RWPE1 (cell line): ENCODE results near the gene RASGRF2.

Source experiments
- CTCF ChIA-PET: fragments of 350-600 bp; sonication (Branson Sonifier 250); formaldehyde crosslinking; extraction: SDS; loops from one replicate; lab custom pipeline; 2021; lab: Yijun Ruan, JAX
- POLR2A ChIA-PET: fragments of 400-600 bp; formaldehyde crosslinking; extraction: SDS; loops from one replicate; lab custom pipeline; 2020; ENCODE audit warnings: antibody characterized with exemption; ENCODE audit not compliant: low non-redundant PET; lab: Yijun Ruan, JAX
- DNase-seq: peaks from one replicate; pipeline ENCODE4 v3.0.0; 2012; ENCODE audit warnings: low spot score
- H3K27ac ChIP-seq: fragments of 450-650 bp; 2 replicates; pipeline ENCODE4 v1.5.1; 2017
- TF ChIP-seq, protein P1 (sequence below): fragments of 450-650 bp; conservative IDR thresholded peaks from 2 replicates; pipeline ENCODE4 v1.5.1; 2017; ENCODE audit warnings: low read depth, mild to moderate bottlenecking

Gene RASGRF2

DNA sequence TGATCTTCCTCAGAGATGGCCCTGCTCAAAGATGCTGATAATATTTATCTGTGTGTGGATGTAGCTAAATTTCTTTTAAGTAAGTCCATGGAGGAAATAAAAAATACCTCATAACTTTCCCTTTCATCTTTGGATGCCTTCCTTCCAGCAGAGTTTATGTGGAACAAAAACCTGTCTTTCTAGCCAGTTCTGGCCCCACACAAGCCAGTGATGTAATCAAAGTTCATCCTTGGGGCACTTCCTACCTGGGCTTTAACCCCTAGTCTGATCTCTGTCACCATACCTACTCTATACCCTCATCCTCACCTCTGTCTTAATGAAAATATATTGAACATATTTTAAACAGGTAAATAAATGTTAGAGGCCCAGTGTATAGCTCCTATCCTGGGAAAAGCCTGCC lies 39.8 kb upstream of the RASGRF2 start:
- H3K27ac ChIP-seq = no peak overlapping the region
- TF ChIP-seq, protein P1, sequence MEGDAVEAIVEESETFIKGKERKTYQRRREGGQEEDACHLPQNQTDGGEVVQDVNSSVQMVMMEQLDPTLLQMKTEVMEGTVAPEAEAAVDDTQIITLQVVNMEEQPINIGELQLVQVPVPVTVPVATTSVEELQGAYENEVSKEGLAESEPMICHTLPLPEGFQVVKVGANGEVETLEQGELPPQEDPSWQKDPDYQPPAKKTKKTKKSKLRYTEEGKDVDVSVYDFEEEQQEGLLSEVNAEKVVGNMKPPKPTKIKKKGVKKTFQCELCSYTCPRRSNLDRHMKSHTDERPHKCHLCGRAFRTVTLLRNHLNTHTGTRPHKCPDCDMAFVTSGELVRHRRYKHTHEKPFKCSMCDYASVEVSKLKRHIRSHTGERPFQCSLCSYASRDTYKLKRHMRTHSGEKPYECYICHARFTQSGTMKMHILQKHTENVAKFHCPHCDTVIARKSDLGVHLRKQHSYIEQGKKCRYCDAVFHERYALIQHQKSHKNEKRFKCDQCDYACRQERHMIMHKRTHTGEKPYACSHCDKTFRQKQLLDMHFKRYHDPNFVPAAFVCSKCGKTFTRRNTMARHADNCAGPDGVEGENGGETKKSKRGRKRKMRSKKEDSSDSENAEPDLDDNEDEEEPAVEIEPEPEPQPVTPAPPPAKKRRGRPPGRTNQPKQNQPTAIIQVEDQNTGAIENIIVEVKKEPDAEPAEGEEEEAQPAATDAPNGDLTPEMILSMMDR = no peak
- DNase-seq = no peak
- ChIA-PET CTCF (no interaction called here), POLR2A (no interaction called here)

DNA sequence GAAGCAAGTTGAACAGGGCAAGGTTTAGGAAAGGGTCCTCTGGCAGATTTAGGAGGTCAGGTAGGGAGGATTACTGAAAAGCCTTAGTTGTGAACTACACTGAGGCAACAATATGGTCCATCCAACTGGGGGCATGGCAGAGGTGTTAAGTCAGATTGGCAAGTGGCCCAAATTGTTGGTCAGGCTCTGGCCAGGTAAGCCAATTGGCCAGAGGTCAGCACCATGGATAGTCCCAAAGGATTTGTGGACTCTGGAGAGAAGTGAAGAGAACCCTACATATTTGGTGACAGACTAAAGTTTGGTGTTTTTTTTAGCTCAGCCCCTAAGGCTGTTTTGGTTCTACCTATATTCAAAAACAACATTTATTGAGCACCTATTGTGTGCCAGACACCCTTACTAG lies 39.1 kb upstream of the RASGRF2 start:
- CTCF ChIA-PET = no interaction called here
- TF ChIP-seq, protein P1 = no peak
- H3K27ac ChIP-seq = no peak overlapping the region
- DNase-seq = no peak
- POLR2A ChIA-PET = no interaction called here

DNA sequence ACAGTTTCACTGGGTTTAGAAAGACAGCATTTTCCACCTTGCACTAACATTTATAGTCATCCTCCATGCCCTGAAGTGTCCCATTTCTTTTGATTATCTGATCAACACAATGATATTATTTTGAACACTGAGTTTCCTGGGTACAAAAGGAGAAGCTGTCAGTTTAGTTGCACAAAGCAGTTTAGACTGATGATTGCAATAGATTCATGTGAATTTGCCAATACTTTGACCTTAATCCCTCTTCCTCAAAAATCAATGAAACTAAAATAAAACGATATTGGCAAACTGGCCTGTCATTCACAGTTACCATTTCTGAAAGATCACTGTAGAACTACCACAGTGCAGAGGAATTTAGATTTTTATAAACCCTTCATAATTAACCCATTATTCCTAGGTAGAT lies 34.2 kb upstream of the RASGRF2 start:
- ChIA-PET CTCF (interaction anchor here (0.7 kb wide), 1 partner anchor 10 kb away, joined by 4 read pairs; no protein-coding TSS in a partner anchor), POLR2A (no interaction called here)
- H3K27ac ChIP-seq = no peak overlapping the region
- TF ChIP-seq, protein P1 = no peak
- DNase-seq = no peak

DNA sequence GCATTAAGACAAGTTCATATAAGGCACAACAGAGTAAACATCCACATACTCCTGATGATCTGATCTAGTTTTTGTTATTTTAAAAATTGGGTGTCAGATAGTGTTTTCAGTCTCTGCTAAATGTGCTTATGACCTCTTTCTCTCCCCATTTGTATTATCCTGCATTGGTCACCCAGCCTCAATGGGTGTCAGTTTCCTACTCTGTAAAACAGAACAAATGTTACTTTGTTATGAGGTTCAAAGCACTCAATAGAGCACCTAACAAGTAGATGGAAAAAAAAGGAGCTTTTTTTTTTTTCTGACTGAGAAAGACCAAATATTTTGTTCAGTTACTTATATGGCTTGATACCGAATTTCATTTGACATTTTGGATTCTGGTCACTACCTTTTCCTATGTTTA lies 33.6 kb upstream of the RASGRF2 start:
- CTCF ChIA-PET = interaction anchor here (0.5 kb wide), 1 partner anchor 325 kb away, joined by 3 read pairs; no protein-coding TSS in a partner anchor
- POLR2A ChIA-PET = no interaction called here

DNA sequence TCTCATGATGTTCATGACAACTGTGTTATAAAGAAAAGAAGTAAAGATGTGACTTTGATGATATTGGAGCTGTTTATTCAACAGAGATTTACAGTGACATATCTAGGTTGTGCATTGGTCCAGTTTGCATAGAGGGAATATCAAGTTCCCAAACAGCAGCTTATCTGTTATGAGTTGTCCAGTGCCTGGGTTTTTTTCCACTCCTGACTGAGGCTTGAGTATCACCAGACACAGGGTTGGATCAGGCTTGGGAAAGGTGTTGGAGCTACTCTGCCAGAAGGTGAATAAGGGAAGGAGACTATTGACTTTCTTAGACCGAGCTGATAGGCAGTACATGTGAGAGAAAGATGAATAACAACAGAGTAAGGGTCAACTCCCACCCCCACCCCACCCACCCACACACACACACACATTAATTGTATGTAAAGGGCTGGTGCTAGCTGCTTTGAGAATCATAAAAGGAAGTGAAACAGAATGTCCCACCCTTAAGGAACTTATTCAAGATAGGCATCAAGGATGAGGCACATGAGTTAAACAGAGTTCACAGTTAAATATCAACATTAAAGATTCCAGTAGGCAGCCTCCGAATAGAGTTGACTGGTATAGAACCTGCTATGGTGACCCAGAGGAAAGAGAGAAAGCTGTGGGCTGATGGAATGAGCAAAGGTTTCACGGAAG lies 33.0 kb upstream of the RASGRF2 start:
- POLR2A ChIA-PET = no interaction called here
- CTCF ChIA-PET = interaction anchor here (0.5 to 0.6 kb wide), 2 partner anchors 244 to 326 kb away, joined by 3 read pairs; no protein-coding TSS in a partner anchor

More for the DNA sequence above, 33.6 kb upstream of the RASGRF2 start:
- TF ChIP-seq, protein P1 = no peak
- H3K27ac ChIP-seq = no peak overlapping the region
- DNase-seq = no peak

DNA sequence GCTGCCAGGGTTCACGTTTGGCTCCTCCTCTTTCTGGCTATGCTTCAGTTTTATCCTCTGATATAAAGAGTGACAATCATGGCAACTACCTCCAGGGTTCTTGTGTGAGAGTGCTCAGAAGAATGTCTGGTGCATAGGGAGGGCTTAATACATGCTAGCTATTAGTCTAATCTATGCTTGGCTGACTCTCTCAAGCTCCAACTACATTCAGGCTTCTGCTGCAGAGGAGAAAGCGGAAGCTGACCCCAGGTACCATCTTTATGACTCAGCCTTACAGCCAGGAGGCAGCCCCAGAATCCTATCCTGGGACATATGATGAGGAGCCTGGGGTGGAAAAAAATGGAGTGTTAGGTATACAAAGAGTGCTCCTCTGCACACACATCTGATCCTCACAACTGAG lies 32.1 kb upstream of the RASGRF2 start:
- POLR2A ChIA-PET = no interaction called here
- CTCF ChIA-PET = no interaction called here
- TF ChIP-seq, protein P1 = no peak

More for the DNA sequence above, 33.0 kb upstream of the RASGRF2 start:
- H3K27ac ChIP-seq = no peak overlapping the region
- DNase-seq = no peak
- TF ChIP-seq, protein P1 = no peak

More for the DNA sequence above, 32.1 kb upstream of the RASGRF2 start:
- H3K27ac ChIP-seq = no peak overlapping the region
- no peak for DNase-seq
